Kidney (tissue), 14 donors: ENCODE data around the gene GPC6. TPM values are rescaled to one million over a fixed set of nuclear protein-coding genes. Genes with fewer than 3 reads are reported as not detected.

ENCODE experiments used
- DNase-seq, 5 donors: peaks; one replicate each; pipeline ENCODE4 v3.0.0-alpha.2; 2013 to 2020
- FAIRE-seq: peaks from 2 replicates; lab custom pipeline; 2012; peaks lifted over from hg19 to GRCh38; lab: Jason Lieb, UNC
- H3K27ac ChIP-seq, 2 donors: one replicate each; pipeline ENCODE4 v1.7.0; 2013; ENCODE audit warnings: low read depth in 2 of 2, low read length in 2 of 2, inconsistent platforms in 1 of 2
- H3K27me3 ChIP-seq: one replicate; pipeline ENCODE4 v1.7.1; 2013; ENCODE audit warnings: low read length, inconsistent platforms; ENCODE audit not compliant: control insufficient read depth, insufficient read depth
- H3K36me3 ChIP-seq, 3 donors: one replicate each; pipeline versions ENCODE4 v1.7.0 to v1.7.1; 2013; ENCODE audit warnings: low read length in 3 of 3, control low read depth in 1 of 3, inconsistent platforms in 1 of 3; ENCODE audit not compliant: insufficient read depth in 3 of 3, control insufficient read depth in 2 of 3
- H3K4me1 ChIP-seq, 3 donors: one replicate each; pipeline versions ENCODE4 v1.7.0 to v1.7.1; 2013; ENCODE audit warnings: low read length in 3 of 3, inconsistent platforms in 1 of 3, low read depth in 1 of 3; ENCODE audit not compliant: control insufficient read depth in 2 of 3, insufficient read depth in 2 of 3
- H3K4me3 ChIP-seq, 3 donors: one replicate each; pipeline versions ENCODE4 v1.7.0 to v1.8.1; 2013; ENCODE audit warnings: low read length in 3 of 3, control low read depth in 1 of 3, inconsistent platforms in 1 of 3
- H3K9ac ChIP-seq, 3 donors: one replicate each; pipeline versions ENCODE4 v1.7.0 to v1.7.1; 2013; ENCODE audit warnings: low read length in 3 of 3, control low read depth in 1 of 3, inconsistent platforms in 1 of 3
- H3K9me3 ChIP-seq, 3 donors: one replicate each; pipeline versions ENCODE4 v1.7.0 to v1.7.1; 2013; ENCODE audit warnings: low read length in 3 of 3, control low read depth in 1 of 3, inconsistent platforms in 1 of 3; ENCODE audit not compliant: control insufficient read depth in 2 of 3, insufficient read depth in 1 of 3
- intact Hi-C: fragments of 100-400 bp; cut with DNase I; formaldehyde crosslinking; loops from one replicate; pipeline ENCODE4 v1.11.1; 2022
- polyA plus RNA-seq: library from polyadenylated mRNA; stranded (reverse); fragments of 350-450 nt; fragmentation: Illumina TruSeq; extraction: RNeasy Lipid Tissue Mini Kit (QIAGEN cat#74804); gene quantifications from one replicate; pipeline ENCODE4 v1.2.3, GENCODE V29; 2014; ENCODE audit warnings: low read depth, low replicate concordance; ENCODE audit not compliant: insufficient read depth
- total RNA-seq: library from RNA; stranded (reverse); fragmentation: NEBNext Ultra II Directional; extraction: Animal tissue kit (Norgen Biotek cat#: 25700); gene quantifications from one replicate; pipeline ENCODE4 v1.2.1, GENCODE V29; 2021
- TF ChIP-seq, protein P1 (sequence below): IDR thresholded peaks from 3 replicates; pipeline ENCODE4 v1.5.1; 2012; ENCODE audit warnings: mild to moderate bottlenecking, moderate library complexity, borderline replicate concordance; ENCODE audit not compliant: insufficient read depth; ENCODE audit errors: extremely low read depth
- donor health status: control.
- donor health status: control.
- donor health status: control.
- donor health status: control.
- donor health status: control.
- donor health status: DM: yes; HTN: yes; CAD: no.
- donor health status: Normal renal cell carcinoma (clear cell type).

Gene GPC6
- total and polyA plus RNA-seq, 2 donors from 2014 or later: 6.2 to 15.5 TPM

GRCh38 chr13:93752541-93752940 is 525.9 kb downstream of the GPC6 start:
- no peaks in the 10 kb centered on the region for H3K9me3 ChIP-seq
- intact Hi-C loops: no loop called here
- H3K4me3 ChIP-seq: no peak overlapping the region
- DNase-seq (no peak), FAIRE-seq (no peak)
- no peaks in the 10 kb centered on the region for H3K36me3 ChIP-seq
- H3K27me3 ChIP-seq: no peaks in the 10 kb centered on the region
- H3K27ac ChIP-seq: no peak overlapping the region
- no peaks in the 10 kb centered on the region for H3K4me1 ChIP-seq
- no peak overlapping the region for H3K9ac ChIP-seq
- TF ChIP-seq, protein P1, sequence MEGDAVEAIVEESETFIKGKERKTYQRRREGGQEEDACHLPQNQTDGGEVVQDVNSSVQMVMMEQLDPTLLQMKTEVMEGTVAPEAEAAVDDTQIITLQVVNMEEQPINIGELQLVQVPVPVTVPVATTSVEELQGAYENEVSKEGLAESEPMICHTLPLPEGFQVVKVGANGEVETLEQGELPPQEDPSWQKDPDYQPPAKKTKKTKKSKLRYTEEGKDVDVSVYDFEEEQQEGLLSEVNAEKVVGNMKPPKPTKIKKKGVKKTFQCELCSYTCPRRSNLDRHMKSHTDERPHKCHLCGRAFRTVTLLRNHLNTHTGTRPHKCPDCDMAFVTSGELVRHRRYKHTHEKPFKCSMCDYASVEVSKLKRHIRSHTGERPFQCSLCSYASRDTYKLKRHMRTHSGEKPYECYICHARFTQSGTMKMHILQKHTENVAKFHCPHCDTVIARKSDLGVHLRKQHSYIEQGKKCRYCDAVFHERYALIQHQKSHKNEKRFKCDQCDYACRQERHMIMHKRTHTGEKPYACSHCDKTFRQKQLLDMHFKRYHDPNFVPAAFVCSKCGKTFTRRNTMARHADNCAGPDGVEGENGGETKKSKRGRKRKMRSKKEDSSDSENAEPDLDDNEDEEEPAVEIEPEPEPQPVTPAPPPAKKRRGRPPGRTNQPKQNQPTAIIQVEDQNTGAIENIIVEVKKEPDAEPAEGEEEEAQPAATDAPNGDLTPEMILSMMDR: no peak

- FAIRE-seq (no peak), DNase-seq (no peak)
- TF ChIP-seq, protein P1: no peak
- Histone ChIP-seq H3K4me3 (no peak overlapping the region), H3K27ac (no peak overlapping the region), H3K9me3 (no peaks in the 10 kb centered on the region), H3K36me3 (no peaks in the 10 kb centered on the region), H3K27me3 (no peaks in the 10 kb centered on the region), H3K4me1 (no peaks in the 10 kb centered on the region), H3K9ac (no peak overlapping the region)
- intact Hi-C loops: no loop called here
These were observed 527.0 kb downstream of the GPC6 start for GRCh38 chr13:93753639-93754038.

GRCh38 chr13:93755341-93755740 is 528.7 kb downstream of the GPC6 start:
- Histone ChIP-seq H3K4me1 (no peaks in the 10 kb centered on the region), H3K9ac (no peak overlapping the region), H3K27me3 (no peaks in the 10 kb centered on the region), H3K36me3 (no peaks in the 10 kb centered on the region), H3K27ac (no peak overlapping the region), H3K9me3 (no peaks in the 10 kb centered on the region), H3K4me3 (no peak overlapping the region)
- FAIRE-seq (no peak), DNase-seq (no peak)
- intact Hi-C loops: no loop called here
- TF ChIP-seq, protein P1: no peak

GRCh38 chr13:93758575-93758974 is 532.0 kb downstream of the GPC6 start:
- Histone ChIP-seq H3K27me3 (no peaks in the 10 kb centered on the region), H3K4me3 (no peak overlapping the region), H3K4me1 (no peaks in the 10 kb centered on the region), H3K9ac (no peak overlapping the region), H3K9me3 (no peaks in the 10 kb centered on the region), H3K27ac (no peak overlapping the region), H3K36me3 (no peaks in the 10 kb centered on the region)
- no peak for FAIRE-seq
- no peak for DNase-seq
- intact Hi-C loops: no loop called here
- TF ChIP-seq, protein P1: no peak
